ENCODE results near the gene GNG7.
"Not testable (repeated sequence)": the region's sequence is repeated elsewhere in the genome, so short reads cannot be mapped to it uniquely, and the experiment has no call there.

The GNG7 gene

GRCh38 chr19:2537584-2537983, 164.9 kb downstream of the GNG7 start:
- H3K36me3 Mint-ChIP-seq (ENCODE audit: insufficient read depth); H3K27ac Mint-ChIP-seq; DNase-seq; H3K27me3 Mint-ChIP-seq; ATAC-seq (replicated peaks); H3K9me3 Mint-ChIP-seq: not testable (repeated sequence)
- peaks cover 14 to 20% of the 10 kb centered on the region in 2 donors for H3K4me1 Mint-ChIP-seq (ENCODE audit: low read depth in 2 of 2)
- H3K4me3 Mint-ChIP-seq: peak overlapping the region in 1 of 2 donors; percentile 22

DNA sequence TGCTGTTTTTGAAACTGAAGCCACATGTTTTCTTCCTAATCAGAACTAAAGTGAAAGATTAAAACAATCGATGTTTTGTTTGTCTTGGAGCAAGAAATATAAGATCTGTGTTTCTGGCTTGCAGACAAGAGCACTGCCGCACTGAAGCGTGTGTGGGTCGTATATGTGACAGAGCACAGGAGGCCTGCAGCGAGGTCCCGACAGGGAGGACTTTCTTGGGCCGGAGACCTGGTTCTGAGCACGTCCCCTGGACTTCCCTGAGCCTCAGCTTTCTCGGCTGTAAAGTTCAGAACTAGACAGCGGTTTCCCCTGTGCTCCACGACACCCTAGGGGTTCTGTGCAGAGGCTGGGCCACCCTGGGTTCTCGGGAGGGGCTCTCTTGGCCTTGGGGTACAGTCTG, 166.0 kb downstream of the GNG7 start:
- no peak overlapping the region for H3K27ac Mint-ChIP-seq
- H3K4me1 Mint-ChIP-seq (ENCODE audit: low read depth in 2 of 2): peaks cover 14 to 20% of the 10 kb centered on the region in 2 donors
- H3K4me3 Mint-ChIP-seq: no peak overlapping the region
- H3K9me3 Mint-ChIP-seq: no peaks in the 10 kb centered on the region
- H3K27me3 Mint-ChIP-seq: no peaks in the 10 kb centered on the region
- ATAC-seq (replicated peaks) (no peak), DNase-seq (no peak)
- H3K36me3 Mint-ChIP-seq (ENCODE audit: insufficient read depth): no peaks in the 10 kb centered on the region

GRCh38 chr19:2534423-2535013, 168.0 kb downstream of the GNG7 start:
- Mint-ChIP-seq H3K4me3 (no peak overlapping the region), H3K27ac (peak overlapping the region in 1 of 2 donors; percentile 59), H3K9me3 (no peaks in the 10 kb centered on the region), H3K4me1 (ENCODE audit: low read depth in 2 of 2) (peaks cover 12 to 14% of the 10 kb centered on the region in 2 donors), H3K27me3 (no peaks in the 10 kb centered on the region), H3K36me3 (ENCODE audit: insufficient read depth) (peaks cover 4% of the 10 kb centered on the region)
- DNase-seq: no peak
- no peak for ATAC-seq (replicated peaks)

DNA sequence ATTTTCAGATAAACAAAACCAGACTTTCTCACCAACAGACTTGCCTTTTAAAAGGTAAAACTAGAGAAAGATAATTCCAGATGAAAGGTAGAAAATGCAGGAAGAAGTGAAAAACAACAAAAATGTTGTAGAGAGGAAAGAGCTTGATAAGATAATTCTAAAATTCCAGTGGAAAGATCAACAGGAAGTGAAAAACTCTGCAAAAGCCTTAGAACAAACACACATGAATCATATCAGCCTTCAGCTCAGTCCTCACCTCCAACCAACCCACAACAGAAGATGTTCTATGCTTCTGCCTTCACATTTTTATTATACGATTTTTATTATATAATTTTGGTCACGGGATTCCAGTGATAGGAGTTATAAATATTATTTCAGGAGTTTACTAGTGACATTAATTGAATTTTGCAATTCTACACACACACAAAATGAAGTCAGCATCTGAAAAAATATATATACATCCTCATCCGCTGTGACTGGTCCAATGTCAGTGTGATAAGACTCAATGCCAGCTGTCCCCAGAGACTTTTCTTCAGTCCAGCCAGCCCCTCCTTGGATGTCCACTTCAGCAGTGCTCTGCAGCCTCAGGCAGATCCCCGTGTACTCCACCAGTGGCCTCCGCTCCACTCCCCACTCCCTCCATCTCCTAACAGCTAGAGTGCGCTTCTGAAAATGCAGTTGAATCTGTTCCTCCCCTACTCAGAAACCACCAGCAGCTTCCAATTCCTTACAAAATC, 168.6 kb downstream of the GNG7 start:
- peak overlapping the region in 1 of 2 donors; percentile 7 for H3K27ac Mint-ChIP-seq
- H3K4me1 Mint-ChIP-seq (ENCODE audit: low read depth in 2 of 2): peaks cover 12 to 14% of the 10 kb centered on the region in 2 donors
- no peaks in the 10 kb centered on the region for H3K9me3 Mint-ChIP-seq
- peaks cover 4% of the 10 kb centered on the region for H3K36me3 Mint-ChIP-seq (ENCODE audit: insufficient read depth)
- no peak for ATAC-seq (replicated peaks)
- no peaks in the 10 kb centered on the region for H3K27me3 Mint-ChIP-seq
- DNase-seq: no peak
- no peak overlapping the region for H3K4me3 Mint-ChIP-seq

DNA sequence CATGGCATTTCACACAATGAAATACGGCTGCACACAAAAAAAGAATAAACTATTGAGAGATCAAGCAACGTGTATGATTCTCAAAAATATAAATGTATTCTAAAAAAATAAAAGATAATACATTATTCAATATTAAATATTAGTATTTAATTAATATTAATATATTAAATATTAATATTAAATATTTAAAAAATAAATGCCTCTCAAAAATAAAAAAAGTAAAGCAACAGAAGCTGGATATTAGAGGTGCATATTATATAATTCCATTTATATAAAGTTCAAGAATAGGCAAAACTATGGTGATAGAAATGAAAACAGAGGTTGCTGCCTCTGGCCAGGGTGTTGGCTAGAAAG, 169.4 kb downstream of the GNG7 start:
- no peaks in the 10 kb centered on the region for H3K9me3 Mint-ChIP-seq
- no peak for ATAC-seq (replicated peaks)
- peak overlapping the region in 1 of 2 donors; percentile 7 for H3K27ac Mint-ChIP-seq
- H3K36me3 Mint-ChIP-seq (ENCODE audit: insufficient read depth): peaks cover 4% of the 10 kb centered on the region
- no peaks in the 10 kb centered on the region for H3K27me3 Mint-ChIP-seq
- DNase-seq: no peak
- H3K4me3 Mint-ChIP-seq: no peak overlapping the region
- H3K4me1 Mint-ChIP-seq (ENCODE audit: low read depth in 2 of 2): peaks cover 12 to 14% of the 10 kb centered on the region in 2 donors

DNA sequence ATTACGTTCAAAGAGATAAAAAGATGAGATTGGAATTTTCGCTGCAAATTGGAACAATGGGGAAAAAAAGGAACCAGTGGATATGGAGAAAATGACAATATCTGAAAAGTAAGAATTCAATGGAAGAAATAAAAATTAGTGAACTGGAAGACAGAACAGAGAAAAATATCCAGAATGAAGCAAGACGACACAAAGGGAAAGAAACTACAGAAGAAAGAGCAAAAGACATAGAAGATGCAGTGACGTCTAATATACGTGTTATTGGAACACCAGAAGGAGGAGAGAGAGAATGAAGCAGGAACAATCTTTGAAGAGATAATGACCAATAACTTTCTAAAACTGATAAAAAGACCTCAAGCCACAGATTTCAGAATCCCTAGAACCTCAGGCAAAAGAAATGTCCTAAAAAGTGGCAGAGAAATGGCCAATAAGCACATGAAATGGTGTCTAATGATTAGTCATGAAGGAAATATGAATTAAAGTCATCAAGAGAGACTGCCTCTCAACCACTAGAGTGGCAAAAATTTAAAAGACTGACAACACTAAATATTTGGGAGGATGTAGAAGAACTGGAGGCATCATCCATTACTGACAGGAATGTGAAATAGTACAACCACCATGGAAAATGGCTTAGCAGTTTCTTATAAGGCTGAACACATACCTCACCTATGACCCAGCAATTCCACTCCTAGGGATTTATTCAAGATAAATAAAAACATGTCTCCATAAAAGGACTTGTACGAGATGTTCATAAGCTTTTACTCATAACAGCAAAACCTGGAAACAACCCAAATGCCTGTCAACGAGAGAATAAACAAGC, 170.0 kb downstream of the GNG7 start:
- Mint-ChIP-seq H3K4me1 (ENCODE audit: low read depth in 2 of 2) (peaks cover 8 to 9% of the 10 kb centered on the region in 2 donors), H3K9me3 (no peaks in the 10 kb centered on the region), H3K4me3 (no peak overlapping the region), H3K27ac (no peak overlapping the region), H3K36me3 (ENCODE audit: insufficient read depth) (peaks cover 4% of the 10 kb centered on the region), H3K27me3 (no peaks in the 10 kb centered on the region)
- DNase-seq (no peak), ATAC-seq (replicated peaks) (no peak)

GRCh38 chr19:2529942-2530341, 172.6 kb downstream of the GNG7 start:
- not testable (repeated sequence) for H3K9me3 Mint-ChIP-seq; H3K4me3 Mint-ChIP-seq; H3K36me3 Mint-ChIP-seq (ENCODE audit: insufficient read depth); ATAC-seq (replicated peaks); H3K4me1 Mint-ChIP-seq (ENCODE audit: low read depth in 2 of 2); H3K27ac Mint-ChIP-seq; H3K27me3 Mint-ChIP-seq; DNase-seq

GRCh38 chr19:2529473-2529918, 173.0 kb downstream of the GNG7 start:
- DNase-seq (no peak), ATAC-seq (replicated peaks) (no peak)
- H3K27me3 Mint-ChIP-seq: no peaks in the 10 kb centered on the region
- H3K4me1 Mint-ChIP-seq (ENCODE audit: low read depth in 2 of 2): peaks cover 8 to 9% of the 10 kb centered on the region in 2 donors
- no peaks in the 10 kb centered on the region for H3K9me3 Mint-ChIP-seq
- H3K36me3 Mint-ChIP-seq (ENCODE audit: insufficient read depth): peaks cover 4% of the 10 kb centered on the region
- no peak overlapping the region for H3K4me3 Mint-ChIP-seq
- H3K27ac Mint-ChIP-seq: no peak overlapping the region

GRCh38 chr19:2528675-2529101, 173.8 kb downstream of the GNG7 start:
- ATAC-seq (replicated peaks) (no peak), DNase-seq (no peak)
- no peaks in the 10 kb centered on the region for H3K27me3 Mint-ChIP-seq

GRCh38 chr19:2527686-2528085, 174.8 kb downstream of the GNG7 start:
- H3K4me1 Mint-ChIP-seq (ENCODE audit: low read depth in 2 of 2): no peaks in the 10 kb centered on the region
- peaks cover 4% of the 10 kb centered on the region for H3K36me3 Mint-ChIP-seq (ENCODE audit: insufficient read depth)
- no peaks in the 10 kb centered on the region for H3K9me3 Mint-ChIP-seq
- no peak overlapping the region for H3K4me3 Mint-ChIP-seq
- H3K27me3 Mint-ChIP-seq: no peaks in the 10 kb centered on the region
- no peak for DNase-seq
- H3K27ac Mint-ChIP-seq: no peak overlapping the region
- ATAC-seq (replicated peaks): no peak

More at GRCh38 chr19:2528675-2529101, 173.8 kb downstream of the GNG7 start:
- peaks cover 4 to 5% of the 10 kb centered on the region in 2 donors for H3K4me1 Mint-ChIP-seq (ENCODE audit: low read depth in 2 of 2)
- H3K27ac Mint-ChIP-seq: no peak overlapping the region
- no peaks in the 10 kb centered on the region for H3K9me3 Mint-ChIP-seq
- no peak overlapping the region for H3K4me3 Mint-ChIP-seq
- H3K36me3 Mint-ChIP-seq (ENCODE audit: insufficient read depth): peaks cover 4% of the 10 kb centered on the region

GRCh38 chr19:2527171-2527570, 175.3 kb downstream of the GNG7 start:
- no peak for ATAC-seq (replicated peaks)
- Mint-ChIP-seq H3K4me1 (ENCODE audit: low read depth in 2 of 2) (no peaks in the 10 kb centered on the region), H3K36me3 (ENCODE audit: insufficient read depth) (peaks cover 4% of the 10 kb centered on the region), H3K9me3 (no peaks in the 10 kb centered on the region), H3K4me3 (no peak overlapping the region), H3K27ac (no peak overlapping the region), H3K27me3 (no peaks in the 10 kb centered on the region)
- DNase-seq: no peak

GRCh38 chr19:2524840-2525723, 177.4 kb downstream of the GNG7 start:
- H3K36me3 Mint-ChIP-seq (ENCODE audit: insufficient read depth): peaks cover 3% of the 10 kb centered on the region
- ATAC-seq (replicated peaks) (no peak), DNase-seq (no peak)
- no peak overlapping the region for H3K27ac Mint-ChIP-seq
- H3K4me3 Mint-ChIP-seq: no peak overlapping the region
- H3K9me3 Mint-ChIP-seq: no peaks in the 10 kb centered on the region
- no peaks in the 10 kb centered on the region for H3K4me1 Mint-ChIP-seq (ENCODE audit: low read depth in 2 of 2)
- H3K27me3 Mint-ChIP-seq: no peaks in the 10 kb centered on the region

GRCh38 chr19:2524361-2524839, 178.1 kb downstream of the GNG7 start:
- Mint-ChIP-seq H3K36me3 (ENCODE audit: insufficient read depth) (no peaks in the 10 kb centered on the region), H3K9me3 (no peaks in the 10 kb centered on the region), H3K27ac (no peak overlapping the region), H3K4me1 (ENCODE audit: low read depth in 2 of 2) (no peaks in the 10 kb centered on the region), H3K4me3 (no peak overlapping the region), H3K27me3 (no peaks in the 10 kb centered on the region)
- ATAC-seq (replicated peaks): no peak
- no peak for DNase-seq
